Stimulated activated naive CD8-positive, alpha-beta T cell treated with anti-CD3 and anti-CD28 coated beads, Interleukin-15, Interleukin-2, amounts not matched to agents 100 ng/mL and 50 ng/mL, for 24 hours (primary cell): ENCODE results near the gene ZCCHC17.

Experiments used
- H3K27ac Mint-ChIP-seq: one replicate; pipeline ENCODE4 v1.8.0; 2021; ENCODE audit warnings: mild to moderate bottlenecking, mixed read lengths
- H3K27me3 Mint-ChIP-seq: one replicate; pipeline ENCODE4 v1.8.0; 2021; ENCODE audit warnings: mixed read lengths
- H3K36me3 Mint-ChIP-seq: one replicate; pipeline ENCODE4 v1.8.0; 2021; ENCODE audit warnings: low read depth, mixed read lengths
- H3K4me1 Mint-ChIP-seq: one replicate; pipeline ENCODE4 v1.8.0; 2021; ENCODE audit warnings: low read depth, mixed read lengths
- H3K4me3 Mint-ChIP-seq: one replicate; pipeline ENCODE4 v1.8.0; 2021; ENCODE audit warnings: mild to moderate bottlenecking, mixed read lengths
- H3K9me3 Mint-ChIP-seq: one replicate; pipeline ENCODE4 v1.8.0; 2021; ENCODE audit warnings: mixed read lengths

The ZCCHC17 gene

DNA sequence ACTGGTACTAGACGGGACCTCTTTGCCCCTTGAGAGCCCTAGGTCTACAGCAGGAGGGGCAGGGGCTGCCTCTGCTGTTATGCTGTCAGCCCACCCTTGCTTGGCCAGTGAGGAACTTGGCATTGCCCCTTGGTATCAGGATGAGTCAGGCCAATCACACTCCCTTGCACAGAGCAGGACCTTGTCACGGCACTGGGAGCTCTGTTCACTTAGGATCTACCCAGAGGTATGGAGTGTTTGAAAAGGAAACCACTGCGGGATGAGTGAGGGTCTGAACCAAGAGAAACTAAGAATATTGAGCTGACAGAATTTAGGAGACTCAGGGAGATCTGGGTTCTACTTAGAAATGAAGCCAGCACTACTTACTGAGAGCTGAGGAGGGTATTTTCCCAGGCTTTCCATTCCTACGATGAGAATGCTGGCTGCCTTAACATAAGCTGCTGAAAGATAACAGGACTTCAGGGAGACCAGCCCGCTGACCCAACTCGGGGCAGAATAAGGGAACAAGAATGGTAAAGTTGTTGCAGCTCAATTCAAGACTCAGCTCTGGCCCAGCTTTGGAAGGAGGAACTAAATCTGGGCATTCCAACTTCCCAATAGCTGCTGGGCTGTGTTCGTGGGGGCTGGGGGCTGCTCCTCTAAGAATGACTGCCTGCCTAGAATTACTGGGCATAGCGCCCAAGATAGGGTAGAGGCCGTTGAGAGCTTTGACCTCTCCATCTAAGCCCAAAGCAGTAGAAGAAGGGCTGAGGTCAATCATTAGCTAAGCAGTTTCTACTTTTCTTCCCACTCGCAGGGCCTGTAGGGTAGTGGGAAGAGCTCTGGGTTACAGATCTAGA is 74.5 kb downstream of the ZCCHC17 start:
- Mint-ChIP-seq H3K4me3 (no peak overlapping the region), H3K9me3 (no peaks in the 10 kb centered on the region), H3K4me1 (peaks cover 14% of the 10 kb centered on the region), H3K27ac (no peak overlapping the region), H3K36me3 (no peaks in the 10 kb centered on the region), H3K27me3 (peaks cover 7% of the 10 kb centered on the region)

DNA sequence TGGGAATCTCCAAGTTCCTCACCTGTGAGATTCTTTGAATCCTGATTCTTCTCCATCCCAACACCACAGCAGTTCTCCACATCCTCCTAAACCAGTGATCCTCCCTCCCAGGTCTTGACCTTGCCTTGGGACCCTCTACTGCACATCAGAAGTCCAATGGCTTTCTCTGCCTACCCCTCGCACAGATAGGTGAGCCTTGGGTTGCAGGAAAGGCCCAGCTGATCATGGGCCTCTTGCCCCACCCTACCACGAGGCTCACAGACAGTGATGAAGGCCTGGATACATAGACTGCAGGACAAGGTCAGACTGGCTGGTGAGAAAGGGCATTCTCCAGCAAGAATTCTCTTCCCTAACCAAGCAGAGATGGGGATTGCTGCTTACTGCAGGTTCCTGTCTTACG is 75.2 kb downstream of the ZCCHC17 start:
- Mint-ChIP-seq H3K4me3 (no peak overlapping the region), H3K9me3 (no peaks in the 10 kb centered on the region), H3K27ac (no peak overlapping the region), H3K4me1 (peaks cover 14% of the 10 kb centered on the region), H3K36me3 (no peaks in the 10 kb centered on the region), H3K27me3 (peaks cover 7% of the 10 kb centered on the region)

DNA sequence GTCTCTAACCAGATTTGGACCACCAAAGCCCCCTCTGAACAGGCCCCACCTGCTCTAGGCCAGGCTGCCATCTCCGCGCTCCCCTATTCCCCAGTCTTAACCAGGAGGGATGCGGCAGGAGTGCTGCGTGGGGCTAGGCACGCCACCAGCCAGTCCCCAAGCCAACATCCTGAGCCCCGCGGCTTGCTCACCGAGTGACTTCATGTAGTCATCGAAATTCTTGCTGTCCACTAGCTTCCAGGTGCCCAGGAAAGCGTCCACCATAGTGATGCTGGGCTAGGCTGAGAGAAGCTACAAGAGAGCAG is 75.9 kb downstream of the ZCCHC17 start:
- no peak overlapping the region for H3K4me3 Mint-ChIP-seq
- H3K27me3 Mint-ChIP-seq, result peaks cover 7% of the 10 kb centered on the region
- H3K27ac Mint-ChIP-seq, result no peak overlapping the region
- H3K4me1 Mint-ChIP-seq, result peaks cover 14% of the 10 kb centered on the region
- no peaks in the 10 kb centered on the region for H3K9me3 Mint-ChIP-seq
- no peaks in the 10 kb centered on the region for H3K36me3 Mint-ChIP-seq

DNA sequence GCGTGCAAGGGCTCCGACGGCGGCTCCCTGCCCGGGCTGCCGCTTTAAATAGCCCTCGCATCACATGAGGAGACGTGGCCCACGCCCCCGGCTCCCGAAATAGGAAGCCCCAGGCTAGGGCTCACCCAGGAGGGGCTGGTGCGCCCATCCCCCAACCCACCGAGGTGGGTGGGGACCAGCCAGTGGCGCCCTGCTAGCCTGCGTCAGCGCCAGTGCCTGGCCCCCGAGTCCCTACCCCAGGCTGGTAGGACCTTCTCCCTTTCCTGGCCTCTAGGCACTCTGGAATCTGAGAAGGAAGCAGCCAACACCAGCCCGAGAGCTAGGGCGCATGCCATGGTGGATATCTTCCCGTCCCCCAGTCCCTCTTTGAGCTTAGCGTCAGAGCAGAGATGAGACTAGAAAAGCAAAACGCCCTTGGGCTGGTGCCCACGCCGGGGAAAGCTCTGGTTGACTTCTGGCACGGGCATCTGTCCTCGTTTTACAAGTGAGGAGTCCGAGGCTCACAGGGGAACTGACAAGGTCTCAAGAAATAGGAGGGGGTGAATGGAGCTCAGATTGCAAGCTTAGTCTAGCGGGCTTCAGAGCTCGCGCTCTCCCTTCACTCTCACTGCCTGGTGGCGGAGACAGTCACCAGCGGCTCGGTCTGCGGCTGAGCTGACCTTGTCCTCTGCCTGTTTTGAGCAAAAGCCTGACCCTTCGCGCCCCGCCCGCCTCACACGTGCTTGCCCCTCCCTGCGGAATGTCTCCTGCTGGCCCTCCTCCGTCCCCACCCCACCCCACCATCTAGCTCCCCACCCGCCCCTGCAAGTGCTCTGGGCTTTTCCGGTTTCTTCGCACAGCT is 76.4 kb downstream of the ZCCHC17 start, which contains the start of gene FABP3:
Gene FABP3, minus strand, starts transcription at position 21 of the 841 bp plus-strand sequence. CDS start 62 bp downstream, outside the sequence.
- Mint-ChIP-seq H3K27me3 (peaks cover 7% of the 10 kb centered on the region), H3K27ac (peak within 1 kb of the TSS; percentile 38), H3K4me1 (peaks cover 14% of the 10 kb centered on the region), H3K4me3 (peak within 1 kb of the TSS; percentile 76), H3K9me3 (no peaks in the 10 kb centered on the region), H3K36me3 (no peaks in the 10 kb centered on the region)

DNA sequence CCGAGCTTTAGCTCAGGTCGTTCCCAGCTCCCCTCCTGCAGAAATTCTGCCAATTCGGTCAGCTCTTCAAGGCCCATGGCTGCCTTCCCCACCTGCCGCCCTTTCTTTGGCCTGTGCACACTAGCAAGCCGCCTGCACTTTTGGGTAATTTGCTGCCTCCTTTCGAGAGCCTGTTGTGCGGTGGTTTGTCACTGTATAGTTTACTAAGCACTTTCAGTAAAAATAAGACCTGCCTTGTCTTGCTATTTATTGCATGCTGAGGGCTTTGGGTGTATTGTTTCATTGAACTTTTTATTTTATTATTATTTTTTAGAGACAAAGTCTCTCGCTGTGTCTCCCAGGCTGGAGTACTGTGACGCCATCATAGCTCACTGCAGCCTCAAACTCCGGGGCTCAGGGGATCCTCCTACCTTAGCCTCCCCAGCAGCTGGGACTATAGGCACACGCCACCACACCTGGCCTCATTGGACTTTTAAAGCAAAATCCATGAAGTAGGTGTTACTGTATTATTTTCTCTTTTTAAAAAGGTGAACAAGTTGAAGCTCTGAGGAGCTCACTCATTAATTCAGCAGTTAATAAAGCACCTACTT is 77.2 kb downstream of the ZCCHC17 start:
- Mint-ChIP-seq H3K4me1 (peaks cover 14% of the 10 kb centered on the region), H3K27ac (peak overlapping the region; percentile 38), H3K9me3 (no peaks in the 10 kb centered on the region), H3K36me3 (no peaks in the 10 kb centered on the region), H3K27me3 (peaks cover 10% of the 10 kb centered on the region), H3K4me3 (peak overlapping the region; percentile 76)

DNA sequence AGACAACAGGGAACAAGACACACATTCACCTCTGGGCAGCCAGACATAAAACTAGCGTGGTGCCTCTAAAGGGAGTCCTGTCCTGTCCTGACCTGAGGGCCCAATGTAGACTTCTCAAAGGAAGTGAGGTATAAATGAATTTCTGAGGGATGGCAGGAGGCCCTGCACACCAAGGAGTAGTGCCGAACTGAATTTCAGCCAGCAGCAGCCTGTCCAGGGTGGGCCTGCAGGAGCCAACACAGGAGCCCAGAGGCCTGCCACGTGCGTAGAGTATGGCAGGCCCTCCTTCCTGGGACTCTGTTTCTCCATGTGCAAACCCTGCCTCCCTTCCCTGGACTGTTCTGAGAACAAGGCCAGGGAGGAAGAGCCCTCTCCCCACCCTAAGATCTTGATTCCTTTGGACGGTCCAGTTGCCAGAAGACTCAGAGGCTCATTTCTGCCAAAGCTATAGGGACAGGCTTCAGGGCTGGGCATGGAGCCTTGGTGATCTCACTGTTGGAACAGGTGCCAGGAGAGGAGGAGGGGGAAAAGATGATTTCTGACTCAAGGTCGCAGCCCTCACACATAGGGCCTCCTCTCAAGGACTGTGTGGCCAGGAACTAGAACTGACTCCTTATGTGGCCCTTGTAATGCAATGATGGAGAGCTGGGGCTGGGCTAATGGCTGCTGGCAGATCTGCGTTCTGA is 77.8 kb downstream of the ZCCHC17 start:
- Mint-ChIP-seq H3K4me3 (no peak overlapping the region), H3K9me3 (no peaks in the 10 kb centered on the region), H3K27ac (no peak overlapping the region), H3K27me3 (peaks cover 10% of the 10 kb centered on the region), H3K36me3 (no peaks in the 10 kb centered on the region), H3K4me1 (peaks cover 14% of the 10 kb centered on the region)

DNA sequence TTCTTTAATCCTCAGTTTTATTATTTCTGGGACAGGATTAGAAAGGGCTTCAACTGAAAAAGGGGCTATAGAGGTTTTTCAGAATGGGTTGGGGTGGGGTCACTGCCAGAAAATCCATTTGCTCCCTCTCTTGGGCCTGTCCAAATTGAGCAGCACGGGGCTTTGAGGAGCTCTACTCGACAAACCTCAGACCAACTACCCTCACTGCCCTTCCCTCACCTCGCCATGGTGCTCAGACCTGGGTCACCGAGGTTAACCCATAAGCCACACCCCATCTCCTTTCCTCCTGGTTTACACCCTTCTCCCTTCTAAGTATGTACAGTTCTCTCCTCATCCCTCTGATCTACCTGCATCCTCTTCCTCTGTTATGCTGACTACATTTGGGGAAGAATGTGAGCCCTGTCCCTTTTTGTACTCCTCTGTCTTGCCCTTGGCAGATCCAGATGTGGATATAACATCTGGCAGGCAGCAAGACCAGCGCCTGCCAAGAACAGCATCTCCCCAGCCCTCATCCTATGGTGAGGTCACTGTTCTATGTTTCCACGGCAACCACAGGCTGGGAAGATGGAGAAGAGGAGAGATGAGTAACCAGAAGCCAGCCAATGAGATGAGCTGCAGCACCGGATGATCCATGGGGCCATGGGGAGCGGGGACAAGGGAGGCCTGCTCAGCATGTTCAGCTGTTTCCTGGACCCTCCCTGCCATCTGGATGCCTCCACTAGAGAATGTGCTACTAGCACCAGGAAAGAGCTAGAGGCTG is 79.7 kb downstream of the ZCCHC17 start:
- Mint-ChIP-seq H3K27ac (peak overlapping the region; percentile 14), H3K4me3 (no peak overlapping the region)

DNA sequence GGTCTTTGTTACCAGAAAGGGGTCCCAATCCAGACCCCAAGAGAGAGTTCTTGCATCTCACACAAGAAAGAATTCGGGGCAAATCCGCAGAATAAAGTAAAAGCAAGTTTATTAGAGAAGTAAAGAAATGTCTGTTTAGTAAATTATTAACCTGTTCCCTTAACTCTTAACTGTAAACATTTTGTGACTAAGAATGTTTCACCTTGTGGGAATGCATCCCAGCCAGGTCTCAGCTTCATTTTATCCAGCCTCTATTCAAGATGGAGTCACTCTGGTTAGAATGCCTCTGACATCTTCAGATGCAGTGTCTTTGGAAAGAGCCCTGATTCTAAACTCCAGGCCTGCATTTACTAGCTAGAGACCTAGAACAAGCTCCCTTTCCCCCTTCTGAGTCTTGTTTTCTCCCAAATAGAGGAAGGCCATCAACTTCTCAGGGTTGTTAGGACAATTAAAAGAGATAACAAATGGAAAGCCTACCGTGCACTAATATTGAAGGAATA is 80.6 kb downstream of the ZCCHC17 start:
- Mint-ChIP-seq H3K27ac (no peak overlapping the region), H3K4me1 (peaks cover 12% of the 10 kb centered on the region), H3K9me3 (no peaks in the 10 kb centered on the region), H3K27me3 (peaks cover 9% of the 10 kb centered on the region), H3K36me3 (no peaks in the 10 kb centered on the region), H3K4me3 (no peak overlapping the region)

More for the DNA sequence above, 79.7 kb downstream of the ZCCHC17 start:
- Mint-ChIP-seq H3K4me1 (peaks cover 14% of the 10 kb centered on the region), H3K36me3 (no peaks in the 10 kb centered on the region), H3K9me3 (no peaks in the 10 kb centered on the region), H3K27me3 (peaks cover 10% of the 10 kb centered on the region)

DNA sequence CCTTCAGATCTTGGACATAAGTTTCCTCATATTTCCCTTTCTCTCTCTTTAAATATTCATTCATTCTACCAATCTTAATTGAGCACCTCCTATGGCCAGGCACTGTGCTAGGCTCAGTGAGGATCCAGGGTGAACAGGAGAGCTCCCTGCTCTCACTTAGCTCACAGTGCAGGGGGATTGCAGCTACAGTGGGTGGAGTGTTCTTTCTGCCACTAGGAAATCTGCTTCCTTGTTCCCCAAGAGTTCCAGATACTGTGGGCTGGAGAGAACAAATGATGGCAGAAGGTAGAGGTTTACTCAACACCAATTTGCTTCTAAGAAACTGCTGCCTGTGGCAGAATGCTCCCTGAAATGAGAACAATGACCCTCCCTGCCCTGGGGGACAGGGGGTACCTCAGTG is 81.2 kb downstream of the ZCCHC17 start:
- Mint-ChIP-seq H3K36me3 (no peaks in the 10 kb centered on the region), H3K27me3 (peaks cover 10% of the 10 kb centered on the region)

DNA sequence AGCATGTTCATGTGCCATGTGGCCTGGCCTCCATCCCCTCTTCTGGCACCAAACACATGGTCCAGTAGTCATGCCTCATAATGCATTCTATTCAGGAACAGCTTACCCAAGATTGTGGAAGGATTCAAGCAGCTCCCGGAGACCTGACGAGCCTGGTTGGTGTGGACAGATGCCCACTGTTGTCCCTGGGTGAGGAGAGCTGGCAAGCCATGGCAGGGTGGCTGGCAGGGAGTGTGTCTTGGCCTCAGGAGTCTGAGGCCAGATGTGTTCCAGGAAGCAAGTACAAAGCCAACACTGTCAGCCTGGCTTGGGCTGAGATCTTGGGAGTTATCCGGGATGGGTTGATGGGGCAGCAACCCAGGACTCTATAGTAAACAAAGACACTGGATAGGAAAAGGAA is 83.3 kb downstream of the ZCCHC17 start:
- no peaks in the 10 kb centered on the region for H3K9me3 Mint-ChIP-seq
- H3K36me3 Mint-ChIP-seq, result no peaks in the 10 kb centered on the region
- no peak overlapping the region for H3K4me3 Mint-ChIP-seq
- H3K27me3 Mint-ChIP-seq, result peaks cover 10% of the 10 kb centered on the region
- no peaks in the 10 kb centered on the region for H3K4me1 Mint-ChIP-seq
- H3K27ac Mint-ChIP-seq, result no peak overlapping the region

More for the DNA sequence above, 81.2 kb downstream of the ZCCHC17 start:
- no peak overlapping the region for H3K4me3 Mint-ChIP-seq
- H3K27ac Mint-ChIP-seq, result no peak overlapping the region
- no peaks in the 10 kb centered on the region for H3K9me3 Mint-ChIP-seq
- H3K4me1 Mint-ChIP-seq, result peaks cover 8% of the 10 kb centered on the region

DNA sequence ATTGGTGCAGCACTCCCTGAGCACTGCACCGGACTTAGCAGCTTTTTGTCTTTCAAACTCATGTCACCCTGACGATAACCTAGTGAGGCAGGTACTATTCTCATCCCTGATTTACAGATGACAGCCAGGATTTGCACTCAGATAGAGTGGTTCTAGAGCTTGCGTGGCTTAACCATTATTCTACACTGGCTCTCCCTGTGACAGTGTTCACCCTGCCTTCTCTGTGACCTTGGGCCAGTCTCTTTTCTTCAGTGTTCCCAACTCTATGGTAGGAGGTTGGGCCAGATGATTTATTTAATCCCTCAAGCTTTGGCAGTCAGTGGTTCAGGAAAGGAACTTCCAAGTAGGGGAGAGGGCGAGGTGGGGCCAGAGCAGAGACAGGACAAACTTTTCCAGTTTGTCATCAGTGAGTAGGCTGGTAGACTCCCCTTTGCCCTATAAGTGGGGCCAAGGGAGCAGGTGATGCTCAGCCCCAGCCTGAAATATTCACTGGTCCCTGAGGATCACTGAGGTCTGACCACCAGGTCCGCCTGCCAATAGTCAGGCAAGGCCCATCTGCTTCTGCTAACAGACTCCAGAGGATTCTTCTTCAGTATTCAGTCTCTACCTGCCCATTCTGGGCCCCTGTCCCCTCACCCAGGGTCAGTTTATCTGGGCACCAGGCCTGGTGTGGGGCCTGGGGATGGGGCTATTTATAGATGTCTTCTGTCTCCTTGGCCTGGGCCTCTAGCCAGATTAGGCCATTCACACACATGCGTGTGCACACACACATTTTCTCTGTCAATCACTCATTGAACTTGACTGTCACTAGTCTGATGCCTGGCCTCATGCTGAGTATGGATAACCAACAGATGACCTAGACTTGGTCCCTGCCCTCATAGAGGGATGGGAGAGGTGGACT is 84.8 kb downstream of the ZCCHC17 start:
- Mint-ChIP-seq H3K27ac (no peak overlapping the region), H3K4me1 (no peaks in the 10 kb centered on the region), H3K27me3 (peaks cover 14% of the 10 kb centered on the region), H3K36me3 (no peaks in the 10 kb centered on the region), H3K9me3 (no peaks in the 10 kb centered on the region), H3K4me3 (no peak overlapping the region)

DNA sequence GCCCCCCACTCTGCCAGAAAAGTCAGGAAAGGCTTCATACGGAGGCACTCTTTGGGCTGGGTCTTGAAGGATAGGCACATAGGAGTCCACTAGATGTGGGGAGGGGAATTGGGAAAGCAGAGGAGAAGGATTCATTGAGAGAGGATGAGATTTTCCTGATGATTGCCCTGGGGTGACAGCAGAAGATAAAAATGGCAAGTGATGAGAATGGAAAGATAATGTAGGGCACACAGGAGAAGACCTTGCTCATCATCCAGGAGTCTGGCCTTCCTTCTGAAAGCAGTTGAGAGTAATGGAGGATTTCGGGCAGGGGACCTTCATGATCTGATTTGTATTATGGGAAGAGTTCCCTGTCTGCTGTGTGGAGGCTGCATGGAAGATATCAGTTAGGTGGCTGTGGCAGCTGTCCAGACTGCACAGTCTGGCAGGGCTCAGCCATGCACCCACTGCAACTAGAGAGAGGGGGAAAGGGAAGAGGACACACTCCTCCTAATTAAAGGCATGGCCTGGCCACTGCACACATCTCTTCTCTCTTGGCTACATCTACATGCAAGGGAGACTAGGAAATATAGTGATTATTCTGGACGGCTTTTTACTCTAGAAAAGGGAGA is 85.7 kb downstream of the ZCCHC17 start:
- Mint-ChIP-seq H3K4me3 (no peak overlapping the region), H3K27ac (no peak overlapping the region), H3K36me3 (no peaks in the 10 kb centered on the region), H3K9me3 (no peaks in the 10 kb centered on the region), H3K4me1 (no peaks in the 10 kb centered on the region), H3K27me3 (peaks cover 14% of the 10 kb centered on the region)

DNA sequence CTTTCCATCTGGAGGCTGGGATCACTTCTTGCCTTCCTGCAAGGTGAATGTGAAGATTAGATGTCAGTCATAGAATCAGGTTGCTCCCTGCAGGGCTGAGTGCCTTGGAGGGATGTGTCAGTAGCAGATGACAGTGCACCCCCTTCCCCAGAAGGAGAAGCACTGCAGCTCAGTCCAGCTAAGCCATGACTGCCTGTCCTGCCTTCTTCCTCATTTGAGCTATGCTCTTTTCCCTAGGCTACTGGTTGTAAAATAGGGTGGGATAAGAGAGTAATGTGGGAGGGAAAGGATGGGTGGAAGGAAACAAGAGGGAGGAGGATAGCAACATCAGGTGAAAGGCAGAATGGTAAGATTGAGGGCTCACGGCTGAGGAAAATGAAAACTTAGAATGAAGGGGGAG is 87.1 kb downstream of the ZCCHC17 start:
- no peak overlapping the region for H3K4me3 Mint-ChIP-seq
- no peaks in the 10 kb centered on the region for H3K4me1 Mint-ChIP-seq
- H3K36me3 Mint-ChIP-seq, result no peaks in the 10 kb centered on the region
- H3K9me3 Mint-ChIP-seq, result no peaks in the 10 kb centered on the region
- H3K27me3 Mint-ChIP-seq, result peaks cover 12% of the 10 kb centered on the region
- no peak overlapping the region for H3K27ac Mint-ChIP-seq
